Measurements from ENCODE around the gene INPP5F. TPM values are rescaled to one million over a fixed set of nuclear protein-coding genes. Genes with fewer than 3 reads are reported as not detected.
"Not testable (repeated sequence)": the region's sequence is repeated elsewhere in the genome, so short reads cannot be mapped to it uniquely, and the experiment has no call there.

Gene INPP5F
- total RNA-seq, 1 experiment from 2014 or later = 9.3 TPM

DNA sequence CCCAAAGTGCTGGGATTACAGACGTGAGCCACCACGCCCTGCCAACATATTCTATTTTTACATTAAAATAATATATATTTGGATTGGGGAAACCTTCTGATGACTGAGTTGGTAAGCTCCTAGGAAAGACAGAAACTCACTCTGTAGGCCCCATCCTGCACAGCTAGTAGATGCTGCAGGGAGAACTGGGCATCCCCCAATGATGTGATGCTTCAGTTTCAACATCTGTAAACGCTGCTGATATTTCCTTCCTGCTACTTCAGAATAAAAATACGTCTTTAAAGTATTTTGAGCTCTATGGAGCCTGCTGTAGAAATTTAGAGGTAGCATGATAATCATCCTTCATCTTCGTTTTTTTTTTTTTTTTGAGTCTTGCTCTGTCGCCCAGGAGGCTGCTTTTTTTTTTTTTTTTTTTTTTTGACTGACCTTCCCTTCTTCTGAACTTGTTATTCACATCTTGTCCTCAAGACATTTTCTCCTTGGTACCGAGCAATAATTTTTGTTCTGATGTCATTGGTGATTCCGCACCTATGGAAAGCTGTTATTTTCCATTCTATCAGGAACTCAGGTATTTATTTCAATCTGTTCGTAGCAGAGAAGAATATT is 21.8 kb upstream of the INPP5F start:
- DNase-seq (ENCODE audit: extremely low read depth, low read depth) = no peak

GRCh38 chr10:119705434-119705831 is 20.4 kb upstream of the INPP5F start:
- no peak for DNase-seq (ENCODE audit: extremely low read depth, low read depth)

DNA sequence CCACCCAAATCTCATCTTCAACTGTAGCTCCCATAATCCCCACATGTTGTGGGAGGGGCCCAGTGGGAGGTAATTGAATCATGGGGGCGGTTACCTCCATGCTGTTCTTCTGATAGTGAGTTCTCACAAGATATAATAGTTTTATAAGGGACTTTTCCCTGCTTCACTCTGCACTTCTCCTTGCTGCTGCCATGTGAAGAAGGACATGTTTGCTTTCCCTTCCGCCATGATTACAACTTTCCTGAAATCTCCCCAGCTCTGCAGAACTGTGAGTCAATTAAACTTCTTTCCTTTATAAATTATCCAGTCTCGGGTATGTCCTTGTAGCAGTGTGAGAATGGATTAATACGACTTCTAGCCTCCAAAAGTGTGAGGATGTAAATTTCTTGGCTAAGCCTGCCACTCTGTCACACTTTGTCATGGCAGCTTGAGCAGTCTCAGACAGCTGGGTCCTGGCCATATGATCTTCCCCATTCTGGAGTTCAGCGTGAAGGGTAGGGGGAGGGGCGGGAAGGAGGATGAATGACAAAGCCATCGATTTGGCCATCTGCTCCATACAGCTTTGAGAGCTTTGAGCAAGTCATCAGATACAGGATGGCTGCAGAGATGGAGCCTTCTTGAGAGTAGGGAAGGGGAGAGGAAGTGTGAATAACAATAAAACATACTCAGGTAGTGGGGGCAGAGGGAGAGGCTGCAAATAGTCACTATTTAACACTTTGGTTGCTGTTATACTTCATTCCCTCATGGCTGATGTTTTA is 19.1 kb upstream of the INPP5F start:
- no peak for DNase-seq (ENCODE audit: extremely low read depth, low read depth)

- DNase-seq (ENCODE audit: extremely low read depth, low read depth) = not testable (repeated sequence)
Measured at GRCh38 chr10:119707331-119707730, 18.5 kb upstream of the INPP5F start.

DNA sequence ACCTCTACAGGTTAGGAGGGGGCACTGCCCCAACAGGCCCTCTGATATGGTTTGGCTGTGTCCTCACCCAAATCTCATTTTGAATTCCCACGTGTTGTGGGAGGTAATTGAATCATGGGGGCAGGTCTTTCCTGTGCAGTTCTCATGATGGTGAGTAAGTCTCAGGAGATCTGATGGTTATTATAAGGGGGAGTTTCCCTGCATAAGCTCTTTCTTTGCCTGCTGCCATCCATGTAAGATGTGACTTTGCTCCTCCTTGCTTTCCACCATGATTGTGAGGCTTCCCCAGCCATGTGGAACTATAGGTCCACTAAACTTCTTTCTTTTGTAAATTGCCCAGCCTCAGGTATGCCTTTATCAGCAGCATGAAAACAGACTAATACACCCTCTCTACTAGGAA is 14.9 kb upstream of the INPP5F start:
- DNase-seq (ENCODE audit: extremely low read depth, low read depth) = not testable (repeated sequence)

DNA sequence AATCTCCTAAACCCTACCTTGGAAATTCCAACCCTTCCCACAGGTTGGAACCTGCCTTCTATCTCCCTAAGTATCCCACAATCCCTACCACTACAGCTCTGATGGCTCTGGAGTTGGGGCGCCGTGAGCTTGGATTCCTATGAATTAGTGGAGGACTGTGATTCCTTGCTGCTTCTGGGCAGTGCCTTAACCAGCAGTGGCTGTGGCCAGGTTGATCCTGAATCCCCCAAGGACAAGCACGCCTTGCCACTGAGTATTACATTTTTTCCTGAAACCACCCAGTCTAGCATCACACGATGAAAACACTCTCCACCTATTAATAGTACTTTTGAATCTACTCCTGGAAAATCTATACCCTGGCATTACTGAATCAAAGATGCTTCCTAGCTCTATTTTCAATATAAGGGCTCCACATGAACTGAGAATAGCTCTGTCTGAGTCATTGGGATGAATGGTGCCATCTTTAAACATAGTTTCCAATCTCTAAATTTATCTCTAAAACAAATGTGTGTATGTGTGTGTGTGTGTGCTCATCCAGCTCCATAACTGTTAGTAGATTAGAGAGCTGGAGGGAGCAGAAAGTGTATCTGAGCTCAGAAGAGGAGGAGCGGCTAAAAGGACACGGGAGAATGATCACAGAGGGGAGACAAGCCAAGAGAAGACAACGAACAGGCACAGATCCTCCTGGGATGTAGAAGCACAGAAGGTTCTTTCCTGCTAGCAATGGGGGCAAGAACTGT is 11.9 kb upstream of the INPP5F start:
- no peak for DNase-seq (ENCODE audit: extremely low read depth, low read depth)

- DNase-seq (ENCODE audit: extremely low read depth, low read depth) = no peak
Measured at GRCh38 chr10:119714484-119714816, 11.4 kb upstream of the INPP5F start.

GRCh38 chr10:119715628-119716505 is 10.0 kb upstream of the INPP5F start:
- DNase-seq (ENCODE audit: extremely low read depth, low read depth) = no peak

DNA sequence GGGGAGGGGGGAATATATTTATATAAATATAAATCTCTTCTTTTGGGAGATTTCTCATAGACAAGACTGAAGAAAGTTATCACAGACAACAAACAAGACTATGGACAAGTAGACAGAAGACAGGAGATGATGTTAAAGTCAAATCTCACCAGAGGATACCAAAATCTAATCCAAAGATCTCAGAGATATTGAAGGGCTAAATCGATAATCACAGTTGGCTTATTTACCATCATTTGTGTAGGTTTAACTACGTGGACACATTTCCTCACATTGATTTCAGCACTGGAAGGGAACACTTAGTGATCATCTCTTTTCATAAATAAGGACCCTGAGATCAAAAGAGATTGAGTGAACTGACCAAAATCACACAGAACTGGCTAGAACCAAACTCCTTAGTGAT is 2.7 kb upstream of the INPP5F start:
- DNase-seq (ENCODE audit: extremely low read depth, low read depth) = no peak

DNA sequence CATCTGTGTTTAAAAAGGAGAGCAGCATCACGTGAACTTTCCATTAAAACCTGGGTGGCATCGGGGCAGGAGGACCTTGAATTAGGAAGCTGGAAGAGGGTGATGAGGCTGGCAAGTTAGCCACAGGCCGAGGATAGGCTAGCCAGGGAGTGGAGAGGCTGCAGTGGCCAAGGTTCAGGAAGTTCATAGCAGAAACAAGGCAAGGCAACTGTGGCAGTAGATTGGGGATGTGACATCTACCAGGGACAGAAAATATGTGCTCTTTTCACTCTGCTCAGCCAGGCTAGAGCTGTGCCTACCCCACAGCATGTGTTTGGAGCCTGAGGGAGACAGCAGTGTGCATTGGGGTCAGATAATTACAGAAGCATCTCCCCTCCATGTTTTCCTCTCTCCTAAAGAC is 2.2 kb upstream of the INPP5F start:
- DNase-seq (ENCODE audit: extremely low read depth, low read depth) = no peak

- DNase-seq (ENCODE audit: extremely low read depth, low read depth) = no peak
Measured at GRCh38 chr10:119724593-119725516, 995 bp upstream of the INPP5F start.

DNA sequence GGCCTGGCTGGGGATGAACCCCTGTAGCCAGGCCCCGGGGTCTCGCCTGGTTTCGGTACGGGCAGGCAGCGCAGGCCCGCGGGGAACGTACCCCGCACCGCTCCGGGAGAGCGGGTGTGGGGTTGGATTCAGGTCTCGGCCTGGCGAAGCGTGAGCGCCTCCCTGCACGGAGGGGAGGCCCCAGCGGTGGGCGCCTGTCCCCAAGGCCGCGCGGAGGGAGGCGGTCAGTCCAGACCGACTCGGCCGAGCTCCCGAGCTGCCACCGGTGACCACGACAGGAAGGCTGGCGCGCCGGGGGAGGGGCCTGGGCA is 378 bp upstream of the INPP5F start:
- DNase-seq (ENCODE audit: extremely low read depth, low read depth) = no peak

- DNase-seq (ENCODE audit: extremely low read depth, low read depth) = no peak
Measured at GRCh38 chr10:119726676-119727261, 919 bp downstream of the INPP5F start.

- no peak for DNase-seq (ENCODE audit: extremely low read depth, low read depth)
Measured at GRCh38 chr10:119728172-119728800, 2.4 kb downstream of the INPP5F start.

- DNase-seq (ENCODE audit: extremely low read depth, low read depth) = no peak
Measured at GRCh38 chr10:119734396-119735332, 8.8 kb downstream of the INPP5F start.

DNA sequence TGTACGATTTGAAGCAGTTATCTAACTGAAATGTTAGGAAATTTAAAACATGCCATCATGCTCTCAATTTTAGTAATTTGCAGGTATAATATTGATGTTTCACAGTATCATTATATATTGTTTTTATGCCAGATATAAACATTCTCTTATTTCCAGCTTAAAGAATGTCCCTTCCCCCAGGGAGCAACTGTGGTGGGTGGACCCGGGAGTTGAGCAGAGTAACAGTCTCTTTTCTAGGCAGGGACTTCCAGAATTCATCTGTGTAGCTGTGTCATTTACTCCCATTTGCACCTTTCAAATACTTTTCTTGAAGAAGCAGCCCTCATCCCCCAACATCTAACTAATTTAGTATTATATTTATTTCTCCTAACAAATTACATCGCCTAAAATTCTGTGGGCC is 9.6 kb downstream of the INPP5F start:
- DNase-seq (ENCODE audit: extremely low read depth, low read depth) = no peak

DNA sequence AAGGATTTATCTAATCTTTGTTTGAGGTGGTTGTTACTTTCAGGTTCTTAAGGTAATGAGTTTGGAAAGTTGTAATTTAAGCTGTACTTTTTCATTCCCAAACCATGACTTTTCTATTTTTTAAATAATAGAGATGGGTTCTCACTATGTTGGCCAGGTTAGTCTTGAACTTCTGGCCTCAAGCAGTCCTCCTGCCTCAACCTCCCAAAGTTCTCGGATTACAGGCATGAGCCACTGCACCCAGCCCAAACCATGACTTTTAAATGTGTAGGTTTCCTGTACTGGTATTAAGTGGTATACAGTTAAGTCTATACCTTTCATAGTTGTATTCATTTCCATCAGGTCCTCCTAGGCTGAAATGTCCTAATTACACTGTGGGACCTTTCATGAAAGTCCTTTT is 10.4 kb downstream of the INPP5F start:
- DNase-seq (ENCODE audit: extremely low read depth, low read depth) = no peak

DNA sequence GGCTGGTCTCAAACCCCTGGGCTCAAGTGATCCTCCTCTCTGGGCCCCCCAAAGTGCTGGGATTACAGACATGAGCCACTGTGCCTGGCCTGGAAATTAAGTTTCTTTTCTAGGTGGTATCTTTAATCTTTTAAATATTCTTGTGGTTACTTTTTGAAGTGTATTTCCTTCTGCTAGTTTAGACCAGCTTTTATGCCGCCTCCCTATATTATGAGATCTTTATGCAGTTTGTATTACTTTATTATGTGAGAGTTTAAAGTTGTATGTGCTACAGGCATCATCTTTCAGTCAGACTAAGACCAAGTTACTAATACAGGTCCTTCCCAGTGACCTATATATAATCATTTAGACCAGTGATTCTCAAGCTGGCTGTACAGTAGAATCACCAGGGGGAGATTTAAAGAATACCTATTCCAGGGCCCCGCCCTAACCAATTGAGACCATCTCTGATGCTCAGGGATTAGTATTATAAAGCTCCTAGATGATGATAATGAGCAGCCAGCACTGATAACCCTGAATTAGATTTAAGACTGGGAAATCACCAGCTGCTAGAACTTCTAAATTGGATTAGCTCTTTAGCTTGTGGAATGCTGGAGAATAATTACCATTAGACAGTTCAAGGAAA is 11.3 kb downstream of the INPP5F start:
- no peak for DNase-seq (ENCODE audit: extremely low read depth, low read depth)
